Uterus (tissue), 4 donors: ENCODE data around the gene WWOX. TPM values are rescaled to one million over a fixed set of nuclear protein-coding genes. Genes with fewer than 3 reads are reported as not detected.

ENCODE experiments used
- DNase-seq, 2 donors: peaks; one replicate each; pipeline ENCODE4 v3.0.0-alpha.2; 2019 to 2020
- H3K27ac ChIP-seq, 2 donors: fragments of 200-600 bp; sonication (generic); 1 replicate in 1 of 2; 2 replicates in 1 of 2; pipeline ENCODE4 v1.5.1; 2016 to 2018
- H3K27me3 ChIP-seq, 2 donors: fragments of 200-600 bp; sonication (generic); one replicate each; pipeline ENCODE4 v1.5.1; 2018 to 2019; ENCODE audit warnings: control low read depth in 1 of 2
- H3K36me3 ChIP-seq, 2 donors: fragments of 200-600 bp; sonication (generic); one replicate each; pipeline ENCODE4 v1.5.1; 2019; ENCODE audit warnings: control low read depth in 1 of 2
- H3K4me1 ChIP-seq, 2 donors: fragments of 200-600 bp; sonication (generic); one replicate each; pipeline ENCODE4 v1.5.1; 2018 to 2019; ENCODE audit warnings: control low read depth in 1 of 2
- H3K4me3 ChIP-seq, 2 donors: fragments of 200-600 bp; sonication (generic); 1 replicate in 1 of 2; 2 replicates in 1 of 2; pipeline ENCODE4 v1.5.1; 2018 to 2019; ENCODE audit warnings: mild to moderate bottlenecking in 1 of 2
- H3K9me3 ChIP-seq, 2 donors: fragments of 200-600 bp; sonication (generic); one replicate each; pipeline ENCODE4 v1.5.1; 2019; ENCODE audit warnings: control low read depth in 1 of 2
- CTCF ChIP-seq, 4 experiments: fragments of 200-600 bp in 2 of 4; fragments of 450-650 bp in 2 of 4; sonication (generic) in 2 of 4; IDR thresholded peaks; one replicate each; pipeline ENCODE4 v1.5.1; 2016 to 2019; ENCODE audit warnings: antibody characterized with exemption in 4 of 4, mild to moderate bottlenecking in 2 of 4, moderate library complexity in 1 of 4
- POLR2A ChIP-seq, 2 donors: fragments of 450-650 bp; IDR thresholded peaks; one replicate each; pipeline ENCODE4 v1.6.1; 2016; ENCODE audit warnings: antibody characterized with exemption in 2 of 2, mild to moderate bottlenecking in 1 of 2, moderate library complexity in 1 of 2
- intact Hi-C: fragments of 100-400 bp; cut with DNase I; formaldehyde crosslinking; loops from one replicate; pipeline ENCODE4 v1.15.1; 2023; ENCODE audit warnings: low total_unique reads
- total RNA-seq, 4 donors: library from RNA; depleted of rRNA in 3 of 4; stranded (reverse); fragments of >200 nt in 3 of 4; gene quantifications; one replicate each; pipeline versions ENCODE4 v1.1.0 to v1.2.4, GENCODE V29; 2014 to 2023
- donor health status: DM: yes; HTN: yes; CAD: no.

The WWOX gene
- total RNA-seq, 4 donors from 2014 or later = 34.1 to 99.9 (median 55.8) TPM

- intact Hi-C loops = no loop called here
- TF ChIP-seq POLR2A (IDR thresholded peaks at IDR 0.05) (no peak), CTCF (IDR thresholded peaks at IDR 0.05) (no peak)
Measured at GRCh38 chr16:78405833-78406232, 306.4 kb downstream of the WWOX start.

GRCh38 chr16:78407191-78407590, 307.7 kb downstream of the WWOX start:
- no peak for DNase-seq
- Histone ChIP-seq H3K4me1 (no peaks in the 10 kb centered on the region), H3K27ac (no peak overlapping the region), H3K4me3 (no peak overlapping the region), H3K27me3 (no peaks in the 10 kb centered on the region), H3K9me3 (no peaks in the 10 kb centered on the region), H3K36me3 (no peaks in the 10 kb centered on the region)
- intact Hi-C loops = no loop called here
- TF ChIP-seq POLR2A (IDR thresholded peaks at IDR 0.05) = no peak
- TF ChIP-seq CTCF (IDR thresholded peaks at IDR 0.05) = no peak

More at GRCh38 chr16:78405833-78406232, 306.4 kb downstream of the WWOX start:
- no peaks in the 10 kb centered on the region for H3K27me3 ChIP-seq
- H3K27ac ChIP-seq = no peak overlapping the region
- H3K36me3 ChIP-seq = no peaks in the 10 kb centered on the region
- no peaks in the 10 kb centered on the region for H3K9me3 ChIP-seq
- H3K4me1 ChIP-seq = no peaks in the 10 kb centered on the region
- DNase-seq = no peak
- H3K4me3 ChIP-seq = no peak overlapping the region

- H3K36me3 ChIP-seq = no peaks in the 10 kb centered on the region
- TF ChIP-seq POLR2A (IDR thresholded peaks at IDR 0.05) (no peak), CTCF (IDR thresholded peaks at IDR 0.05) (no peak)
- H3K4me1 ChIP-seq = no peaks in the 10 kb centered on the region
- intact Hi-C loops = no loop called here
- no peak for DNase-seq
- H3K27ac ChIP-seq = no peak overlapping the region
- H3K4me3 ChIP-seq = no peak overlapping the region
- no peaks in the 10 kb centered on the region for H3K9me3 ChIP-seq
- no peaks in the 10 kb centered on the region for H3K27me3 ChIP-seq
Measured at GRCh38 chr16:78413651-78414050, 314.2 kb downstream of the WWOX start.

GRCh38 chr16:78415013-78415412, 315.6 kb downstream of the WWOX start:
- DNase-seq = no peak
- no peaks in the 10 kb centered on the region for H3K4me1 ChIP-seq
- no peak overlapping the region for H3K27ac ChIP-seq
- no peak for TF ChIP-seq POLR2A (IDR thresholded peaks at IDR 0.05)
- TF ChIP-seq CTCF (IDR thresholded peaks at IDR 0.05) = no peak
- no peak overlapping the region for H3K4me3 ChIP-seq
- H3K27me3 ChIP-seq = no peaks in the 10 kb centered on the region
- intact Hi-C loops = no loop called here
- H3K9me3 ChIP-seq = no peaks in the 10 kb centered on the region
- no peaks in the 10 kb centered on the region for H3K36me3 ChIP-seq

GRCh38 chr16:78415669-78416068, 316.2 kb downstream of the WWOX start:
- no peaks in the 10 kb centered on the region for H3K27me3 ChIP-seq
- no peaks in the 10 kb centered on the region for H3K9me3 ChIP-seq
- DNase-seq = no peak
- H3K36me3 ChIP-seq = no peaks in the 10 kb centered on the region
- no peaks in the 10 kb centered on the region for H3K4me1 ChIP-seq
- H3K27ac ChIP-seq = no peak overlapping the region
- no peak for TF ChIP-seq POLR2A (IDR thresholded peaks at IDR 0.05)
- H3K4me3 ChIP-seq = no peak overlapping the region
- intact Hi-C loops = no loop called here

GRCh38 chr16:78416400-78416799, 316.9 kb downstream of the WWOX start:
- no peak for DNase-seq
- TF ChIP-seq POLR2A (IDR thresholded peaks at IDR 0.05) = no peak
- TF ChIP-seq CTCF (IDR thresholded peaks at IDR 0.05) = no peak
- Histone ChIP-seq H3K4me1 (no peaks in the 10 kb centered on the region), H3K9me3 (no peaks in the 10 kb centered on the region), H3K4me3 (no peak overlapping the region), H3K27ac (no peak overlapping the region), H3K36me3 (no peaks in the 10 kb centered on the region), H3K27me3 (no peaks in the 10 kb centered on the region)
- intact Hi-C loops = no loop called here
